GM23338 (cell line): Measurements from ENCODE around the gene TSTD2. TPM values are rescaled to one million over a fixed set of nuclear protein-coding genes. Genes with fewer than 3 reads are reported as not detected.

Source experiments
- ATAC-seq: fragments of 200-7000 bp; cut with Tn5 transposase; 3 replicates; pipeline ENCODE4 v1.9.1; 2020
- DNase-seq: peaks from one replicate; pipeline ENCODE4 v3.0.0-alpha.2; 2015; ENCODE audit warnings: low spot score
- H2AFZ ChIP-seq: fragments of 200-600 bp; sonication (generic); 2 replicates; pipeline ENCODE4 v1.8.0; 2016; ENCODE audit warnings: antibody characterized with exemption, mild to moderate bottlenecking, moderate library complexity
- H3F3A ChIP-seq: fragments of 200-600 bp; sonication (generic); replicated peaks from 2 replicates; pipeline ENCODE4 v1.8.0; 2017; ENCODE audit warnings: antibody characterized with exemption, mixed run types, low read depth
- H3K27ac ChIP-seq: fragments of 200-600 bp; sonication (generic); 2 replicates; pipeline ENCODE4 v1.6.1; 2016; ENCODE audit warnings: low read depth
- H3K27me3 ChIP-seq: fragments of 200-600 bp; sonication (generic); 2 replicates; pipeline ENCODE4 v1.8.0; 2016; ENCODE audit warnings: mild to moderate bottlenecking, mixed run types, moderate library complexity; ENCODE audit not compliant: insufficient read depth
- H3K36me3 ChIP-seq: fragments of 200-600 bp; sonication (generic); 2 replicates; pipeline ENCODE4 v1.8.0; 2016; ENCODE audit warnings: mild to moderate bottlenecking; ENCODE audit not compliant: insufficient read depth
- H3K4me1 ChIP-seq: fragments of 200-600 bp; sonication (generic); 2 replicates; pipeline ENCODE4 v1.8.0; 2016; ENCODE audit warnings: mild to moderate bottlenecking, moderate library complexity; ENCODE audit not compliant: insufficient read depth
- H3K4me2 ChIP-seq: fragments of 200-600 bp; sonication (generic); 2 replicates; pipeline ENCODE4 v1.7.1; 2017; ENCODE audit warnings: mixed run types
- H3K4me3 ChIP-seq: fragments of 200-600 bp; sonication (generic); 2 replicates; pipeline ENCODE4 v1.6.1; 2016; ENCODE audit warnings: mixed run types
- H3K79me2 ChIP-seq: fragments of 200-600 bp; sonication (generic); replicated peaks from 2 replicates; pipeline ENCODE4 v1.8.0; 2017; ENCODE audit warnings: mild to moderate bottlenecking; ENCODE audit not compliant: insufficient read depth
- H3K9me2 ChIP-seq: fragments of 200-600 bp; sonication (generic); 2 replicates; pipeline ENCODE4 v1.8.0; 2017; ENCODE audit not compliant: insufficient read depth
- H4K20me1 ChIP-seq: fragments of 200-600 bp; sonication (generic); replicated peaks from 2 replicates; pipeline ENCODE4 v1.8.0; 2017; ENCODE audit warnings: mild to moderate bottlenecking; ENCODE audit not compliant: insufficient read depth
- H3K27ac Mint-ChIP-seq: 2 replicates; pipeline ENCODE4 v1.8.0; 2020; ENCODE audit warnings: inconsistent platforms, mild to moderate bottlenecking, moderate library complexity, mixed read lengths
- H3K27me3 Mint-ChIP-seq: 3 replicates; pipeline ENCODE4 v1.8.0; 2022; ENCODE audit warnings: low read depth, mild to moderate bottlenecking, moderate library complexity, mixed read lengths, inconsistent platforms; ENCODE audit not compliant: insufficient read depth, poor library complexity
- H3K36me3 Mint-ChIP-seq: 3 replicates; pipeline ENCODE4 v1.8.0; 2021; ENCODE audit warnings: low read depth, mild to moderate bottlenecking, inconsistent platforms, moderate library complexity, mixed read lengths
- H3K4me1 Mint-ChIP-seq: 3 replicates; pipeline ENCODE4 v1.8.0; 2020; ENCODE audit warnings: mild to moderate bottlenecking, inconsistent platforms, mixed read lengths
- H3K4me3 Mint-ChIP-seq: 3 replicates; pipeline ENCODE4 v1.8.0; 2021; ENCODE audit warnings: moderate library complexity, mild to moderate bottlenecking, inconsistent platforms, mixed read lengths
- H3K9me3 Mint-ChIP-seq: 3 replicates; pipeline ENCODE4 v1.8.0; 2020; ENCODE audit warnings: moderate library complexity, mild to moderate bottlenecking, inconsistent platforms, mixed read lengths
- CREB1 ChIP-seq: fragments of 250-450 bp; sonication (Bioruptor Pico); IDR thresholded peaks from 2 replicates; pipeline ENCODE4 v1.5.0; 2020; ENCODE audit warnings: low read depth, mild to moderate bottlenecking, moderate library complexity
- CTCF ChIP-seq, 2 experiments: fragments of 200-600 bp in 1 of 2; sonication (generic) in 1 of 2; conservative IDR thresholded peaks; 2 replicates each; pipeline versions ENCODE4 v1.5.1 to v1.6.1; 2016 to 2017; ENCODE audit warnings: antibody characterized with exemption in 2 of 2, low read depth in 2 of 2, mild to moderate bottlenecking in 2 of 2, moderate library complexity in 1 of 2
- EZH2 ChIP-seq: fragments of 200-600 bp; sonication (generic); IDR thresholded peaks from one replicate; pipeline ENCODE4 v1.8.0; 2017; ENCODE audit warnings: antibody characterized with exemption, mild to moderate bottlenecking, low read depth; ENCODE audit not compliant: unreplicated experiment
- EZH2phosphoT487 ChIP-seq: fragments of 200-600 bp; sonication (generic); IDR thresholded peaks from one replicate; pipeline ENCODE4 v1.8.1; 2018; ENCODE audit warnings: antibody characterized with exemption; ENCODE audit not compliant: unreplicated experiment
- JUNB ChIP-seq: IDR thresholded peaks from one replicate; pipeline ENCODE4 v1.6.1; 2016; ENCODE audit warnings: antibody characterized with exemption; ENCODE audit not compliant: unreplicated experiment
- NANOG ChIP-seq: IDR thresholded peaks from 2 replicates; pipeline ENCODE4 v1.6.1; 2016; ENCODE audit warnings: antibody characterized with exemption, borderline replicate concordance
- ZNF114 ChIP-seq: fragments of 250-450 bp; sonication (Bioruptor Pico); IDR thresholded peaks from 2 replicates; pipeline ENCODE4 v1.5.0; 2020; ENCODE audit warnings: mild to moderate bottlenecking, moderate library complexity
- ZNF331 ChIP-seq: fragments of 250-450 bp; sonication (Bioruptor Pico); IDR thresholded peaks from 2 replicates; pipeline ENCODE4 v1.5.0; 2020; ENCODE audit warnings: low read depth, mild to moderate bottlenecking, moderate library complexity
- polyA plus RNA-seq: library from polyadenylated mRNA; unstranded; fragments of >200 nt; fragmentation: Nextera tagmentation; extraction: Ambion mirVana; gene quantifications from 2 replicates; pipeline ENCODE4 v1.2.1, GENCODE V29; 2016
- total RNA-seq: library from RNA; depleted of rRNA; stranded (reverse); fragments of >200 nt; shearing (Covaris generic); gene quantifications from 2 replicates; pipeline ENCODE4 v1.2.3, GENCODE V29; 2014

TSTD2 gene
- total and polyA plus RNA-seq, 2 experiments from 2014 or later, result 8.5 to 21.8 TPM

- no peaks in the 10 kb centered on the region for H3K79me2 ChIP-seq
- H3K27ac Mint-ChIP-seq, result no peak overlapping the region
- no peaks in the 10 kb centered on the region for H3F3A ChIP-seq
- peaks cover 17% of the 10 kb centered on the region for H3K27me3 Mint-ChIP-seq
- DNase-seq, result no peak
- no peaks in the 10 kb centered on the region for H3K27me3 ChIP-seq
- H3K4me2 ChIP-seq, result no peak overlapping the region
- H3K36me3 ChIP-seq, result no peaks in the 10 kb centered on the region
- no peak overlapping the region for H3K4me3 Mint-ChIP-seq
- no peaks in the 10 kb centered on the region for H4K20me1 ChIP-seq
- no peaks in the 10 kb centered on the region for H3K36me3 Mint-ChIP-seq
- H3K9me2 ChIP-seq, result no peaks in the 10 kb centered on the region
- no peak overlapping the region for H2AFZ ChIP-seq
- TF ChIP-seq CTCF (conservative IDR thresholded peaks at IDR 0.05; ENCODE audit: low read depth in 2 of 2), result no peak
- TF ChIP-seq JUNB, result no peak
- peaks cover 15% of the 10 kb centered on the region for H3K4me1 ChIP-seq
- H3K4me1 Mint-ChIP-seq, result peaks cover 18% of the 10 kb centered on the region
- no peak overlapping the region for H3K27ac ChIP-seq
- no peaks in the 10 kb centered on the region for H3K9me3 Mint-ChIP-seq
- no peak overlapping the region for H3K4me3 ChIP-seq
- ATAC-seq, result no peak
Observed at GRCh38 chr9:97558701-97559101, 74.5 kb downstream of the TSTD2 start.

GRCh38 chr9:97557606-97558095 is 75.5 kb downstream of the TSTD2 start:
- Mint-ChIP-seq H3K27ac (no peak overlapping the region), H3K4me3 (no peak overlapping the region), H3K36me3 (no peaks in the 10 kb centered on the region), H3K4me1 (peaks cover 18% of the 10 kb centered on the region), H3K9me3 (no peaks in the 10 kb centered on the region), H3K27me3 (peaks cover 17% of the 10 kb centered on the region)
- H3K36me3 ChIP-seq, result no peaks in the 10 kb centered on the region
- DNase-seq (no peak), ATAC-seq (no peak)
- H3K4me1 ChIP-seq, result peaks cover 15% of the 10 kb centered on the region
- no peak overlapping the region for H3K4me3 ChIP-seq
- no peak for TF ChIP-seq JUNB
- H3K27ac ChIP-seq, result no peak overlapping the region
- no peaks in the 10 kb centered on the region for H3K9me2 ChIP-seq
- H2AFZ ChIP-seq, result no peak overlapping the region
- no peaks in the 10 kb centered on the region for H3K79me2 ChIP-seq
- no peaks in the 10 kb centered on the region for H4K20me1 ChIP-seq
- H3K4me2 ChIP-seq, result peak overlapping the region; percentile 9; the same call in 1 of the 2 replicates
- H3F3A ChIP-seq, result no peaks in the 10 kb centered on the region
- H3K27me3 ChIP-seq, result no peaks in the 10 kb centered on the region

- Histone ChIP-seq H3K4me3 (no peak overlapping the region), H3K4me2 (no peak overlapping the region), H3K36me3 (no peaks in the 10 kb centered on the region), H4K20me1 (no peaks in the 10 kb centered on the region), H2AFZ (no peak overlapping the region), H3K79me2 (no peaks in the 10 kb centered on the region), H3F3A (no peaks in the 10 kb centered on the region), H3K9me2 (no peaks in the 10 kb centered on the region), H3K27ac (no peak overlapping the region), H3K4me1 (peaks cover 15% of the 10 kb centered on the region), H3K27me3 (no peaks in the 10 kb centered on the region)
- ATAC-seq, result peak; percentile 43
- no peaks in the 10 kb centered on the region for H3K9me3 Mint-ChIP-seq
- no peak for DNase-seq
- no peak overlapping the region for H3K4me3 Mint-ChIP-seq
- peaks cover 18% of the 10 kb centered on the region for H3K4me1 Mint-ChIP-seq
- H3K27me3 Mint-ChIP-seq, result peaks cover 19% of the 10 kb centered on the region
- no peaks in the 10 kb centered on the region for H3K36me3 Mint-ChIP-seq
- H3K27ac Mint-ChIP-seq, result no peak overlapping the region
- TF ChIP-seq EZH2 (no peak), EZH2phosphoT487 (no peak), NANOG (no peak), ZNF114 (CRISPR knock-in tag) (no peak), ZNF331 (CRISPR knock-in tag) (no peak), CREB1 (no peak)
Observed at GRCh38 chr9:97556721-97557605, 76.2 kb downstream of the TSTD2 start.
